GM19240 (cell line): ENCODE measurements around the gene TUBB1.
"Not testable (repeated sequence)": the region's sequence is repeated elsewhere in the genome, so short reads cannot be mapped to it uniquely, and the experiment has no call there.

Source experiments
- DNase-seq: peaks from one replicate; pipeline ENCODE4 v3.0.0; 2011; ENCODE audit warnings: low spot score; ENCODE audit not compliant: insufficient read length

The TUBB1 gene

GRCh38 chr20:59018817-59019216 is 412 bp upstream of the TUBB1 start:
- DNase-seq = no peak

DNA sequence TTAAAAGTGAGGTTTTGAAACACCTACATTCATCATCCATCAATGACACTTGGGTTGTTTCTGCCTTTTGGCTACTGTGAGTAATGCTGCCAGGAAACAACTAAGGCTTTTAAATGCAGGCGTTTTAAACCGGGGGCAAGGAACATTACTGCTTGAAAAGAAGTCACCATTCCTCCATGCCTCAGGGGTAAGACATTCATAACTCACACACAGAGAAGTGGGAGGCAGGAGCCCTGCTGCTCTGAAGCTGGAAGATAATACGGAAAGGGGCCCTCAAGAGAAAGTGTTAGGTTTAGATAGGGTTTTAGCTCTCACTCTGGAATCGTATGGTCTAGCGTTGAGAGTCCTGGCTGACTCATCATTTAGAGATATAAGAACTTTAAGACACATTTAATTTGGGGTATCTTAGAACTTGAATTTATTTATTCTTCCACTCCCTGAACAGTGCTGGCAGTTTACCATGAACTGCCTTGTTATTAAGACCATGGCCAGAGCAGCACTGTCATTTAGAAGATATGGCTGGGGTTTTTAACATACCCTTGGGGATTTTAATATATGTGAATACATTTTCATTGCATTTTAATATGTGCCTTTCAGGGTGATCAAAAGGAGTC is 1.8 kb downstream of the TUBB1 start:
- DNase-seq = no peak

DNA sequence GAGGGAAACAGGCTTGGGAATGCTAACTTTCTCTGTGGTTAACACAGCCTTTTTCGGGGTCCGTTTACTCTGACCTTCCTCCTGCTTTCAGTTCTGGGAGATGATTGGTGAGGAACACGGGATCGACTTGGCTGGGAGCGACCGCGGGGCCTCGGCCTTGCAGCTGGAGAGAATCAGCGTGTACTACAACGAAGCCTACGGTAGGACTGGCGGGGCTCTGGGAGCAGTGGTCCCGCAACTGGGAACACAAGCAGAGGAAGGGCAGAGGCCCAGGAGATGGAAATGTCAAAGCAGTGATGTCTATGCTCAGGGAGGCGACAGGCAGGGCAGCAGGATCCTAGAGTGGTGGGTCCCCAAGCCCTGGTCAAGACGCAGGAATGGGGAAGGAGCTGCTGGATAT is 3.5 kb downstream of the TUBB1 start:
- no peak for DNase-seq

DNA sequence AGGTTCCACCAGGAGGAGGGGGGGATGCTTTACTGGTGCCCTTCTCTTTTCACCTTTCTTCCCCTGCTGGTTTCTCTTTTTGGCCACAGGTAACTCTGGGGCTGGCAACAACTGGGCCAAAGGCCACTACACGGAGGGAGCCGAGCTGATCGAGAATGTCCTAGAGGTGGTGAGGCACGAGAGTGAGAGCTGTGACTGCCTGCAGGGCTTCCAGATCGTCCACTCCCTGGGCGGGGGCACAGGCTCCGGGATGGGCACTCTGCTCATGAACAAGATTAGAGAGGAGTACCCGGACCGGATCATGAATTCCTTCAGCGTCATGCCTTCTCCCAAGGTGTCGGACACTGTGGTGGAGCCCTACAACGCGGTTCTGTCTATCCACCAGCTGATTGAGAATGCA is 4.4 kb downstream of the TUBB1 start:
- no peak for DNase-seq

DNA sequence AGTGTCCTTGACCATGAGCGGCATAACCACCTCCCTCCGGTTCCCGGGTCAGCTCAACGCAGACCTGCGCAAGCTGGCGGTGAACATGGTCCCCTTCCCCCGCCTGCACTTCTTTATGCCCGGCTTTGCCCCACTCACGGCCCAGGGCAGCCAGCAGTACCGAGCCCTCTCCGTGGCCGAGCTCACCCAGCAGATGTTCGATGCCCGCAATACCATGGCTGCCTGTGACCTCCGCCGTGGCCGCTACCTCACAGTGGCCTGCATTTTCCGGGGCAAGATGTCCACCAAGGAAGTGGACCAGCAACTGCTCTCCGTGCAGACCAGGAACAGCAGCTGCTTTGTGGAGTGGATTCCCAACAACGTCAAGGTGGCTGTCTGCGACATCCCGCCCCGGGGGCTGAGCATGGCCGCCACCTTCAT is 4.9 kb downstream of the TUBB1 start:
- no peak for DNase-seq

DNA sequence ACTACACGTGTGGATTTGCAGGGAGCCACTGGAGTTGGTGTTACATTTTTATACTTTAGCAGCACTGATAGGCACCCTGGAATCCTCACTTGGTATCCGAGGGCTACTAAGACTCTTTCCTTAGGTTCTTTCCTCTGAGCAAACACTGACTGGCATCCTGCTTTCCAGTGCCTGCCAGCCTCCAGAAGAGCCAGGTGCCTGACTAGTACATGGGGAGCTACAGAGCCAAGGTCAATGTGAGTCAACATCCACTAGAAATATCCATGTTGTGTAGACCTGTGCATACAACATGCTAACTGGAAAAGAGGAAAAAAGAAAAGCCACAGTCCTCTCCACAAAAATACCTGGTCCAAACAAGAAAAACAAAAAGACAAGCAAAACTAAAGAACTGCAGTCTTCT is 5.9 kb downstream of the TUBB1 start:
- DNase-seq = no peak

DNA sequence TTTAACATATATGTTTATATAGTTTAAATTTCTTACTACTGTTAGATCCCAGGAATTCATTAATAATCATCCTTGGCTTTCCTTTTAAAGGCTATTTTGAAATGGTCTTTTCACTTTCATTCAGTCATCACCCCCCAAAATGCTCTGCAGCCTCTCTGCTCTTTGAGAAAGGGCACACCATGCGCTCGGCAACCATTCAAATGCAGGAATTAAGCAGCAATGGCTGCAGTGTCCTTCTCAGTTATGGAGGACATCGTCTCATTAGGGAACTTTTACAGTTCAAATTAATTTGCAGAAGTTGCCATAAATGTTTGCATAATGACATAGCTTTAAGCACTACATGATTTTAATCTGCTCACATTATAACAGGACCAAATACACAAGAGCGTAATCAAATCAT is 6.3 kb downstream of the TUBB1 start:
- no peak for DNase-seq

DNA sequence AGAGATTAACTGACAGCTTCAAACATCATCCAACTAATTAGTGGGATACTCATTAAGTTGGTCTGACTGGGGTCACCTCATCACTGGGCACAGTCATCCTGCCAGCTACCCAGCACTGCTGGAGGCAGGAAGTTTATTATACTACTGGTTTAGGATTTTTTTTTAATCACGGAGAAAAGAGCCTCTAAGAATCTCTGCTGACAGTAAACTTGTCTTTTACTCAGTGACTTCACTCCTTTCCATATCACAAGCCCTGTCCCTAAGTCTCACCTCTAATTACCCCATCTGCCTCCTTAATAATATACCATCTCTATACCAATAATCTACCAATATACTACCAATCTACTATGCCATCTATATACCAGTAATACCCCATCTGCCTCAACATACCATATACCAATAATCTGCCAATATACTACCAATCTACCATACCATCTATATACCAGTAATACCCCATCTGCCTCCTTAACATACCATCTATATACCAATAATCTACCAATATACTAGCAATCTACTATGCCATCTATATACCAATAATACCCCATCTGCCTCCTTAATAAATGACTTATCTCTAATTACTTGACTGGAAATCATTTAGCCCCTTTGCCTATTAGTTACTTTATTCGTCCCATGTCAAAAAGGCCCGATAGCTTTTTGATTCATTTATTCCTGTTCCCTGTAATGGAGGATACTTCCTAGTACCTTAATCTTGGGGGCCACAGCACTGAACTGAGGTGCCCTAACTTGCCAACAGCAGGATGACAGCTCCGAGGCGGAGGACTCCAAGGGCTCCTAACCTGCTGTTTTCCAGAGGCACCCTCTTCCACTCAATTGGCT is 7.9 kb downstream of the TUBB1 start:
- DNase-seq = no peak

DNA sequence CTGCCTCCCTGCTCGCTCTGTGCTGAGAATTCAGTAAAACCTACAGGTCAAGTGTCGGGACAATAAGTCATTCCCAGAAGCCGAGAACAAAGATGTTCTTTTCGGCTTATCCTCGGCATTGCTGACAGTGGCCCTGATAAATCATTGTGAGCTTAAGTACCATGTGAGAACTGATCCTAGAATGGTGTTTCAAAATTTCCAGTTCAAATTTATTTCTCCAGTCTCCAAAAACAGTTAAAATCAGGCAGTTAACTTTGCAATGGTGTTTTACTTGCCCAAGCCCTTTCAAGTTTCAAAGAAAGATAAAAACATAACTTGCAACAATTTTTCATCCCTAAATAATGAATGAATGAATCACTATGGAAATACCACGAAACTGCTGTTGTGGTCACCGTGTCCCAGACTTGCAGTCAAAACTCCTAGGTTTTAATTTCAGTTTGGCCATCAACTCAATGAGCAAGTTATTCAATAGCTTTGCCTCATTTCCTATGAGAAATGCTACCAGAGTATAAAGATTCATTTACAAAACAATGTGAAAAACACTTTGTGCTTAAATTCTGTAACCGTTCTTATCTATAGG is 8.6 kb downstream of the TUBB1 start:
- no peak for DNase-seq

DNA sequence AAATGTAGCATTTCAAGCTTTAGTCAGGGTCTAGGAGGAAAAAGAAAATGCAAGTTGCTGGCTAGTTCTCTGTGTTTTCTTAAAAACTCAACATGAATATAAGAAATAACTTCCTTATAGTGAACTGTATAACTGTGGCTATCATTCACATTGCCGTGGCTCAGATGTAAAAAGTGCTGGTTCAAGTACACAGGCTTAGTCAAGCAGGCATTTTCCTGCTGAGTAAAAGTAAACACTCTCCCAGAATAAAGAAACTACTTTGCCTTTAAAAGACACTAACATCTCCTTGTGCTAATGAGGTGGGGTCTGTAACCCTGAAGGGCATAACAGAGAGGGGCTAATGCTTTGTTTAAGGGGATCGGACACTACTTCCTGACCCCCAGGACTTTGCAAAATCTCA is 9.6 kb downstream of the TUBB1 start:
- DNase-seq = no peak

GRCh38 chr20:59030911-59031563 is 11.8 kb downstream of the TUBB1 start:
- DNase-seq = no peak

DNA sequence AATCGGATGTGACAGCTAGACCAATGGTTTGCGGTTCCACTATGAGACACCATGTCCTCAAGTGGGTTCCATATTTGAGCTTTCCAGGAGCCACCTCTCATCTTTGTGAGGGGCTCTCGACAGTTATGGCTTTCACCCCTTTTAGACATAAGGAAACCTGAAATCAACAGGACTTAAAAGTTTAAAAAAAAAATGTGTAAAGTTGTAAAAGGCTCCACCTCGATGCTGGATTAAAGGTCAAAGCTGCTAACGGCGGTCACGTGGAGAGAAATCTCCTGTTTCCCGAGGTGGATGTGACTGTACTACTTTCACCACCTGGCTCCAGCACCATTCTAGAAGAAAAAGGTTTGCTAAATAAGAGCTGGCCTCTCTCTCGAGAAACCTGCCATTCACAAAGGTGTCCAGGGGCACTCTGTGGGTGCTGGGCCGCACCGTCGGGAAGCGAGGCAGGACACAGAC is 12.4 kb downstream of the TUBB1 start:
- DNase-seq = no peak

GRCh38 chr20:59032023-59032712 is 12.9 kb downstream of the TUBB1 start, which contains the start of gene ATP5F1E:
Gene ATP5F1E (minus strand): TSS chr20:59032335. CDS start chr20:59032251, 84 bp downstream.
- DNase-seq = peak; percentile 70

GRCh38 chr20:59032713-59033059 is 13.5 kb downstream of the TUBB1 start:
- DNase-seq = no peak

- no peak for DNase-seq
Measured at GRCh38 chr20:59033093-59033492, 13.9 kb downstream of the TUBB1 start.

DNA sequence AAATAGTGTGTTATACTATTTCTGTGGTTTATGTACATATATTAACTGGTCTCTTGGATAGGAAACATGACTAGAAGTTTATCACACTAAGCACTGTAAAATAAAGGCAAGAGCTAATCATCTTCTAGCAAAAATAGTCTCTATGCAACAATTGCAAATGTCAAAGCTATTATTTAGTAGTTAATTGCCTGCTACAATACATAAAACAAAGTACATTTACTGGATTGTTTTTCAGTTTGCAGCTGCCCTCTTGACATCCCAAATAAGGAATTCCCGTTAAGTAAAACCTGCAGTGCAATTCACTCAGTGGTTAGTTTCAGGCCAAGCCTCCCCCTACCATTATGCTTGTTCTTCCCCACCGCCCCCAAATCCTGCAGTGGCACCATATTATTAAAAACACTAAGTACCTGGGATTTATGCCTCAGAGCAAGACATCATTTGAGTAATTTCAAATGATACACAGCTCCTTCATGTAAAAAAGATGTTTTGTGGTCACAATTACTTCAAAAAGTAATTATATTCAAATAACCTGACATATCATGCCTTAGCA is 14.5 kb downstream of the TUBB1 start:
- no peak for DNase-seq

- no peak for DNase-seq
Measured at GRCh38 chr20:59035381-59035780, 16.2 kb downstream of the TUBB1 start.

GRCh38 chr20:59037386-59037785 is 18.2 kb downstream of the TUBB1 start:
- no peak for DNase-seq

DNA sequence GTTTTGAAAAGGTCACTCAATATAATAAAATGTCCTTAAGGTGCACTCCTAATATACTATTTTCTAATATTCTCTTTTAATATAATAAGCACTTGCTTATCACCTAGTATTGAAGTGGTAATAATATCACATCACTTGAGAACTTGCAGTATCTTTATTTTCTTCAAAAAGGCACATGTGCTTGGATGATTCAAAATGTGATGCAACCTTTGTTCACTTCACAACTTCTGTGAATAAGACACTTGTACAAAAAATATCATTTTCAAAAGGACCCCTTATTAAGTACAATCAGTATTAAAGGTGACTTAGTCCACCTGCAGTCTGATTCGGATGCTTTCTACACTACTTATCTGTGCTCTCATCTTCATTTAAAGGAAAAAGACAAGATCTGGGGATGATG is 20.0 kb downstream of the TUBB1 start:
- no peak for DNase-seq

DNA sequence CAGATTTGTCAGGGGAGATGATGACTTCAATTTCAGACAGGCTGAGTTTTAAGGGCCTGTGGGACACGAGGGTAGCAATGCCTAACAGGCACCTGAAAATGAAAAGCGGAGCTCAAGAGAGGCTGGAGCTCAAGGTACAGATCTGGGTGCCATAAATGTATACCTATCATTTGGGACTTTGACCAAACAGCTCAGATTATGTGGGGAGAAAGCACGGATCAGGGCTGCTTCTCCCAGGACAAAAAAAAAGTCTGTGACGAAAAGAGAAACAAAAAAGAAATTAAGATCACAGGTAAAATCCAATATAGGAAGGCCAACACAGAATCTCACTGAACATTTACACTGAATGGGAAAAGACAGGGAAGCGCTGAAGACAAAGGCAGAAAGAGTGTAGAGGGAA is 21.4 kb downstream of the TUBB1 start:
- no peak for DNase-seq

DNA sequence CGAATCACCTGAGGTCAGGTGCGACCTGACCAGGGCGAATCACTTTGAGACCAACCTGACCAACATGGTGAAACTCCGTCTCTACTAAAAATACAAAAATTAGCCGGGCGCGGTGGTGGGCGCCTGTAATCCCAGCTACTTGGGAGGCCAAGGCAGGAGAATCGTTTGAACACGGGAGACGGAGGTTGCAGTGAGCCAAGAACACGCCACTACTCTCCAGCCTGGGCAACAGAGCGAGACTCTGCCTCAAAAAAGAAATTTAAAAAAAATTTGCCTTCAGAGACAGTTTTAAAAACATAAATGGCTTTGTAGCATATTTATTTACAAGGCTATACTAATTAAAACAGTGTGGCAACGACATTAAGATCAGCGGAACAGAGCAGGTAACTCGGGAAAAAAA is 22.3 kb downstream of the TUBB1 start:
- not testable (repeated sequence) for DNase-seq
